Left colon (tissue), 2 donors: ENCODE measurements around the gene CCL26. TPM values are rescaled to one million over a fixed set of nuclear protein-coding genes. Genes with fewer than 3 reads are reported as not detected.
"Not testable (repeated sequence)": the region's sequence is repeated elsewhere in the genome, so short reads cannot be mapped to it uniquely, and the experiment has no call there.

Experiments used
- ATAC-seq: fragments of 200-7000 bp; cut with Tn5 transposase; one replicate; pipeline ENCODE4 v1.9.1; 2020; ENCODE audit warnings: mild to moderate bottlenecking, moderate library complexity
- DNase-seq, 2 donors: peaks; one replicate each; pipeline ENCODE4 v3.0.0-alpha.2; 2020
- intact Hi-C, 2 donors: fragments of 100-400 bp; cut with DNase I in 1 of 2; cut with micrococcal nuclease in 1 of 2; formaldehyde crosslinking; loops; one replicate each; pipeline versions ENCODE4 v1.11.2 to v1.14.0; 2022; cut with DNase I, micrococcal nuclease
- total RNA-seq, 2 donors: library from RNA; stranded (reverse); fragmentation: NEBNext Ultra II Directional; extraction: Animal tissue kit (Norgen Biotek cat#: 25700); gene quantifications; one replicate each; pipeline ENCODE4 v1.2.1, GENCODE V29; 2021
- donor health status: DM: no; HTN: no; CAD: no.
- donor health status: DM: yes; HTN: yes; CAD: no.

CCL26 gene
- total RNA-seq, 2 donors from 2014 or later = 0.78 TPM; not detected in 1

GRCh38 chr7:75725306-75725705 is 46.7 kb downstream of the CCL26 start:
- DNase-seq = no peak
- no peak for ATAC-seq
- intact Hi-C loops = no loop called here

- intact Hi-C loops = no loop called here
- DNase-seq (no peak), ATAC-seq (no peak)
Measured at GRCh38 chr7:75723444-75723843, 48.6 kb downstream of the CCL26 start.

GRCh38 chr7:75722373-75722772 is 49.6 kb downstream of the CCL26 start:
- DNase-seq = no peak
- no peak for ATAC-seq
- intact Hi-C loops = no loop called here

- intact Hi-C loops, DNase-seq, ATAC-seq: not testable (repeated sequence)
Measured at GRCh38 chr7:75721922-75722321, 50.1 kb downstream of the CCL26 start.

GRCh38 chr7:75721426-75721825 is 50.6 kb downstream of the CCL26 start:
- intact Hi-C loops = no loop called here
- ATAC-seq = no peak
- DNase-seq = no peak

DNA sequence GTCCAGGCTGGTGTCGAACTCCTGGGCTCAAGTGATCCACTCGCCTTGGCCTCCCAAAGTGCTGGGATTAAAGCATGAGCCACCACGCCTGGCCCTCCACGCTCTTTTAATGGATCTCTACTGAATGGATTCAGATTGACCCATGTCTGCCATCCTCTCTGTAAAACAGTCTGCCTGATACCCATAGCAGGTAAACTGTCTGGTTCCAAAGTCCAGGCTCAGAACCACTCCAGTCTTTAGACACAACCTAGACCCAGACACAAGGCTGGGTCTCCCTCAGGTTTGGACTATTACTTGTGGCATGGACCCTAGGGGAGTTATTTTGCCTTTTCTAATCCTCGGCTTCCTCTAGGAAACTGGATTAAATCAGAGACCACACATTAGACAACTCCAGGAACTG is 52.4 kb downstream of the CCL26 start:
- intact Hi-C loops = no loop called here
- DNase-seq = no peak
- ATAC-seq = peak; percentile 49

Other genes with a start within 250 kb of the CCL26 start
- gene HIP1, start 33.3 kb downstream of the CCL26 start, total RNA-seq = 1 to 10 TPM; 5.7 to 6.2 TPM
- gene CCL24, start 41.6 kb upstream of the CCL26 start, total RNA-seq = 10 to 100 TPM in 1 of 2 donors, 1 to 10 TPM in 1; 7.4 to 21.7 TPM
- 10 to 100 TPM; 52.8 to 62.3 TPM for gene RHBDD2, start 106.8 kb upstream of the CCL26 start, total RNA-seq
- gene POR, start 142.9 kb upstream of the CCL26 start, total RNA-seq = 100 to 1,000 TPM; 131 to 150 TPM
- gene TMEM120A, start 222.4 kb upstream of the CCL26 start, total RNA-seq = 100 to 1,000 TPM; 102 to 104 TPM